Cerebellar nuclear complex (tissue), 1 donor: ENCODE measurements around the gene ZNF649.
"Not testable (repeated sequence)": the region's sequence is repeated elsewhere in the genome, so short reads cannot be mapped to it uniquely, and the experiment has no call there.

ENCODE experiments used
- DNase-seq, 2 experiments: peaks; one replicate each; lab custom pipeline; 2025; lab: John Stamatoyannopoulos, UW

The ZNF649 gene

DNA sequence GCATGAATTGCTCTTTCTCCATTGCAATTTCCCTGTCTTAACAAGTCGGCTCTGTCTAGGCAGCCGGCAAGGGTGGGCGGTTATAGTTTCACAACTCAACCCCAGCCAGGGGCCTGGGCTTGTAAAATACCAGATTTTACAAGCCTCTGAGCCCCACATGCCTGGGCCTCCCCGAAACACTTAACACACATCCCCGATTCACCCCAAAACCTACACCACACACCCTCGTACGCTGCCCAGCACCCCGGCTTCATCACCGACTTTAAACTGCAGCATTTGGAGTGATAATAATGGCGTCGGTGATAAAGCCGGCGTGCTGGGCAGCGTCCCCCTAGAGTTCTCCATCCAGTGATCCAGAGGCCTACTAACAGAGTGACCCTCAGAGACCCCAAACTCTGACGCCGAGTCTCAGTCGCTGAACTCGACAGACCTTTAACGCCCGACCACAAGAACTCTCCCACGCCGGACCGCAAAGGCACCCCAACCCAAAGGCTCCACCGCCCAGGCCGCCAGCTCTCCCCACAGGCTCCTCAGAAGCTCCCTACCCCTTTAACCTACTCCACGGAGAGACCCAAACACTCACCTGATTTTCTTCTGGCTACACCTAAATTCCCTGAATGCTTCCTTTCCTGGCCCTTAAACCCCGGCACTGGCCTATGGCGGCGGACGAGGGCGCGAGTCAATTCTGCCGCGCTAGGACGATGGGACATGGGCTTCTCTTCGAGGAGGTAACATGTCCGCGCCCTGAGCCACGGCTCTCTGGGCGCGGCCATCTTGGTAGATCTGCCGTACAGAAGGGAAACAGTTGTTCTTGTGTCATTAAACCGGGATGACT, at the start of gene ZNF649:
Gene ZNF649, minus strand, starts transcription at position 687 of the 835 bp plus-strand sequence. CDS start 4,910 bp downstream, outside the sequence.
- peak in 1 of 2 experiments; percentile 52 for DNase-seq

DNA sequence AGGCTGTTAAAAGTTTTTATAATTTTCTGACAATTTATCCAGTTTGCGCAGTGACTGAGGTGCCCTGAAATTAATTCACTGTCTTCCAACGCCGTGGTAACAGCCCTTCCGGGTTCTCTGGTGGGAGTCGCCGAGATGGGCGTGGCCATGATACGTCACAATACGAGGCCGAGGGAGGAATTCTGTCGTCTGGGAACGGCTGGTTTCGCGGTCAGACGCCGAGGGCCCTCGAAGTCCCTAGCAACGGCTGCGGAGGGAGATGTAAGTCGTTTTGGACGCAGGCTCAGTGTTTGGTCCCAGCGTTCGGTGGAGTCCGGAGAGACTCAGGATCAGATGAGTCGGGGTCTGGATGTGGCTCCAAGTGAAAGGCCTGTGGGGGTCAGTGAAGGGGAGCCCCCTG, 44.2 kb upstream of the ZNF649 start:
- peak in 1 of 2 experiments; percentile 14 for DNase-seq

DNA sequence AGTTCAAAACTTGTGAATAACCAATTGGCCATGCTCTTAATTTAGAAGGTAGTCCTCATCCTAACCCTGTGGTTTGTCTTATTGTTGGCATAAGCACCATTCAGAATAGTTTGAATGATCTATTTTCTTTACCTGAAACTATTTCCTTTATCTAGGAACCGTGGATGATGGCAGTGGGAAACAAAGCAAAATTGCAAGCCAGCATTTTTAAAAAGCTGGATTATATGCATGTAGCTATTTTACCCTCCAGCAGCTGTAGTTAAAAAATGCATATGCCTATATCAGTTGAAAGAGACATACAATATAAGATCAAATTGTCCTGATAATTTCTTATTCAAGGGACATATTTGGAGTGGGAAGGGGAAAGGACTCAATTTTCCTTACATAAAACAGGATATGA, 41.8 kb upstream of the ZNF649 start:
- no peak for DNase-seq

DNA sequence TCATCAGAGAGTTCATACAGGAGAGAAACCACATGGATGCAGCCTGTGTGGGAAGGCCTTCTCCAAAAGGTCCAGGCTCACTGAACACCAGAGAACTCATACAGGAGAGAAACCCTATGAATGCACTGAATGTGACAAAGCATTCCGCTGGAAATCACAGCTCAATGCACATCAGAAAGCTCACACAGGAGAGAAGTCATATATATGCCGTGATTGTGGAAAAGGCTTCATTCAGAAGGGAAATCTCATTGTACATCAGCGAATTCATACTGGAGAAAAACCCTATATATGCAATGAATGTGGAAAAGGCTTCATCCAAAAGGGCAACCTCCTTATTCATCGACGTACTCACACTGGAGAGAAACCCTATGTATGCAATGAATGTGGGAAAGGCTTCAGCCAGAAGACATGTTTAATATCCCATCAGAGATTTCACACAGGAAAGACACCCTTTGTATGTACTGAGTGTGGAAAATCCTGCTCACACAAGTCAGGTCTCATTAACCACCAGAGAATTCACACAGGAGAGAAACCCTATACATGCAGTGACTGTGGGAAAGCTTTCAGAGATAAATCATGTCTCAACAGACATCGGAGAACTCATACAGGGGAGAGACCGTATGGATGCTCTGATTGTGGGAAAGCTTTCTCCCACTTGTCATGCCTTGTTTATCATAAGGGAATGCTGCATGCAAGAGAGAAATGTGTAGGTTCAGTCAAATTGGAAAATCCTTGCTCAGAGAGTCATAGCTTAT, 40.2 kb upstream of the ZNF649 start:
- DNase-seq: no peak

DNA sequence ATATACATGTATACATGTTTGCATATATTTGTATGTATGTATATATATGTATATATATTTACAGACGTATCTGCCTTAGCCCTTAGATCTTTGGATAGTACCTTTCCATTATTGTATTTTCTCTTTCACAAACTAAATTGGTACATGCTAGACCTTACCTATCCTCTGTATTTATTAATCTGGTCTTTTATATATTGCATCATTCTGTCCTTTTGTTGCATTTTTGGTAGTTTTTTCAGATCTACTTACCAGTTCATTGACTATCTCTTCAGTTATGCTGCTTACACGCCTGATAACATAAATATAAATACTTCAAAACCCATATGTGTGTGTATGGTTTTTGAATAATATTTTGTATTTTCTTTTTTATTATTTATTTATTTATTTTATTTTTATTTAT, 34.1 kb upstream of the ZNF649 start:
- DNase-seq: no peak

DNA sequence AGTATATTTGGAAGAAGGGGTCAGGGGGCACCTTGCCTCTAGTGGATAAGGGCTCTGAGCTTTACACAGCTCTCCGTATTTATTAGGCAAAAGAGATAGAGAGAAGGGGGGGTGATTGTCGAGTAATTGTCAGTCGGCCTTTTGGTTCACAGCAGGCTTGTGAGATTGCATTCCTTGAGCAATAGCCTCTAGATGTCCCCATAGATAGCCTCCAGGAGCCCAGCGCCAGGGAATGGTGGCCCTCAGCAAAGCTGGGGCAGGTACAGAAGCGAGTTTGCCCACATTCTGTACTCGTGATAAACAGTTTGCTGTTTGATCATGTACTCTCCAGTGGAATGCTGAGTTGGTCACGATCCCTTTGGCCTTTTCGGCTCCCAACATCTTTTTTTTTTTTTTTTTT, 27.1 kb upstream of the ZNF649 start:
- no peak for DNase-seq

DNA sequence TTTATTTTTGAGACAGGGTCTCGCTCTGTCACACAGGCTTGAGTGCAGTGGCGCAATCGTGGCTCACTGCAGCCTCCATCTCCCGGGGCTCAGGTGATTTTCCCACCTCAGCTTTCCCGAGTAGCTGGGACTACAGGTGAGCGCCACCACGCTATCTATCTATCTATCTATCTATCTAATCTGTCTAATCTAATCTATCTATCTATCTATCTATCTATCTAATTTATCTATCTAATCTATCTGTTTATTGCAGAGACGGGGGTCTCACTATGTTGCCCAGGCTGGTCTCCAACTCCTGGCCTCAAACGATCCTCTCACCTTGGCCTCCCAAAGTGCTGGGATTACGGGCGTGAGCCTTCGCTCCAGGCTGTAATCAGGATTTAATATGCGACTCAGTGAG, 23.0 kb upstream of the ZNF649 start:
- DNase-seq: no peak

DNA sequence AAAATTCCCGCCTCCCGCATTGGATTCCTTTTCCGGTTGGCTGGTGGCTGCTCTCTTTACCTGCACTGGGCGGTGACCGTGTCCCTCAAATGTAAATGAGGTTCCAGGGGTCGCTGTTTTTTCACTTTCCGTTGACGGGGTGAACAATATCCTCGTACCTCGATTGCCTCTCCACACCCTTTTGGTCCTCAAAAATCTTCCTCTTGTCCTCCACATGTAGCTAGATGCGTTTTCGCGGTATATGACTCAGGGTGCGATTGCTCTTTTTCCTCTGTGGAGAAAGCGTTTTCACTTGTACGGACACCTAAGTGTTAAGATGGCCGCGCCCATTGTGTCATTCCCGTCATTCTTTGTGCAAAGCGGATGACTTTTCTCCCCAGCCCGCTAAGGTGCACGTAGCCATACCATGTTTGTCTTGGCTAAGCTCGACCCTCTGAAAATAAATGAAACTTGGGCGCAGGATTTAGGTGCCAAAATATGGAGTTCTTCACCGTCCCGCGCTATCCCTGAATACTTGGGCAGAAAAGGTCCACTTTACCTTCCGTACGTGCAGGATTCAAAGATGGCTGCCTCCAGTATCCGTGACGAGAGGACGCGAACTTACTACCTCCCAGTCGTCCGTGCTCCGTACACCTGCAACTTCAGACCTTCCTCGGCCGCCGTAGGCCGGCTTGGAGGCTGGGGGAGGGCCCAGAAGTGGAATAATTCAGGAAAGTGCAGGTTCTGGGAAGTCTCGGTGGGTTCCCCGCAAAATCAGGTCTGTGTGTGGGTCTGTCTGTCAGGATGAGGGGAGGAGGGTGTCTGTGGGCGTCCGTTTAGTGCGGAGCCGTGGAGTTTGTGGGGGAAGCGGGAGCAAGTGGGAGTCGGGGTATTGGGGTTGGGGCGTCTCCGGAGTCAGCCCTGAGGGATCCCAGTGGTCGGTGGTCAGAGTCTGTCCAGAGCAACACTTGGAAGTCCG, 22.2 kb upstream of the ZNF649 start, which contains the start of gene ZNF613:
Gene ZNF613, plus strand, starts transcription at position 689 of the 958 bp plus-strand sequence. CDS start 8,749 bp downstream, outside the sequence.
- peak; percentile 21 to 91 for DNase-seq

DNA sequence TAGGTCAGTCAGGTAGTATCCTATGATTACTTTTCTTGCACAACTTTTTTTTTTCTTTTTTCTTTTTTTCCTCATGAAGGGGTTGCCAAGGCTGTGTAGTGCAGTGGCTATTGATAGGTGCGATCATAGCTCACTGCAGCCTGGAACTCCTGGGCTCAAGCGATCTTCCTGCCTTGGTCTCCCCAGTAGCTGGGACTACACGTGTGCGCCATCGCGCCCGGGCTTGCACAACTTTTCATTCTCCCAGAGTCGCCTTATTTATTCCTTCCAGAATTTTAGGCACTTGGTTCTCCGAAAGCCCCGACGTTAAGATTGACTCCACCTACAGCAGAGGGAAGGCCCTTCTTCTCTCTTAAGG, 21.6 kb upstream of the ZNF649 start:
- DNase-seq: no peak

DNA sequence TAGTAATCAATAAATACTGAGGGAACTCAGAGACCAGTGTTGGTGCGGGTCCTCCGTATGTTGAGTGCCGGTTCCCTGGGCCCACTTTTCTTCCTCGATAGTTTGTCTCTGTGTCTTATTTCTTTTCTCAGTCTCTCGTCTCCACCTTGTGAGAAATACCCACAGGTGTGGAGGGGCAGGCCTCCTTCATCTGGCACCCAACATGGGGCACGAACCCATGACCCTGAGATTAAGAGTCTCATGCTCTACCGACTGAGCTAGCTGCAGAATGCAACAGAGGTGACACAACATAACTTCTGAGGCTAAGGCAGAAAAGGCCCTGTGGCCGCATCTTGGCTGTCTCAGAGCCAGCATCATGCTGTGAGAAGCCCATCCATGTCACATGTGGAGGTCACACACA, 17.1 kb upstream of the ZNF649 start:
- DNase-seq: no peak

DNA sequence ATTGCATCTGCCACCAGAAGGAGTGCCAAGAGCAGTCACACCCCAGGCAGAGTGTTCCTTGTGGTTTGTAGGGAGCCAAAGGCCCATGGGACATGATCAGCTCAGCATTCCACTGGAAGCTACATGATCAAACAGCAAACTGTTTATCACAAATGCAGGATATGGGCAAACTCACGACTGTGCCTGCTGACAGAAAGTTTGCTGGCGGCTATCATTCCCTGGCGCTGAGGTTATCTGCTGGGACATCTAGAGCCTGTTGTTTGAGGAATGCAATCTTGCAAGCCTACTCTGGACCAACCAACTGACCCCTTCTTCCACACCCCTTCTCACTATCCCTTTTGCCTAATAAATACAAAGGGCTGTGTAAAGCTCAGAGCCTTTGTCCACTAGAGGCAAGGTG, 14.8 kb upstream of the ZNF649 start:
- DNase-seq: no peak

DNA sequence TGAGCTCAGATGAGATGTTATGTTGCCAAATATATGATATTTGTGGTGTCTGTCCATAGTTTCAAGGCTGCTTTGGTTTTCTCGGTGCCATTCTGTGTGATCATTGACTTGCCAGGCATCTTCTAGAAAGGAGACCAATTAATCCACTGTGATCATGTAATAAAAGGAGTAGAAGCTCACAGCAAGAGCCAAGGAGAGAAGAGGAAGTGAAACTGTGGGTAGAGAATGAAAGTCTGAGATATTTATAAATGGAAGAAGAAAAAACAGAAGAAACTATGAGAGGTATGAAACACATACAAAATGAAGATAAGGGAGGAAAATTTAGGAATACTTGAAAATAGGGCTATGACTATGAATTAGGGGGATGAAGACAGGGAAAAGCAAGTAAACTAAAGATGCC, 11.3 kb upstream of the ZNF649 start:
- no peak for DNase-seq

DNA sequence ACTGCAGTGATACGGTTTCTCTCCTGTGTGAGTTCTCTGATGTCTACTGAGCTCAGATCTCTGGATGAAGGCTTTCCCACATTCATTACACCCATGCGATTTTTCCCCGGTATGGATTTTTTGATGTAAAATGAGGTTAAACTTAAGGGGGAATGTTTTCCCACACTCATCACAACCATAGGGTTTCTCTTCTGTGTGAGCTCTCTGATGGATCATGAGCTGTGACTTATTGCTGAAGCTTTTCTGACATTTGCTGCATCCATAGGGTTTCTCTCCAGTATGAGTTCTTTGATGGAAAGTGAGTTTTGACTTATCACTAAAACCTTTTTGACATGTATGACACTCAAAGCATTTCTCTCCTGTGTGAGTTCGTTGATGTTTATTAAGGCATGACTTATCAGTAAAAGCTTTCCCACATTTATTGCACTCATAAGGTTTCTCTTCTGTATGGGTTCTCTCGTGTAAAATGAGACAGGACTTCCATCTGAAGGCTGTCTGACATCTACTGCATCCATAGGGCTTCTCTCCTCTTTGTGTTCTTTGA, 10.6 kb upstream of the ZNF649 start:
- DNase-seq: no peak

DNA sequence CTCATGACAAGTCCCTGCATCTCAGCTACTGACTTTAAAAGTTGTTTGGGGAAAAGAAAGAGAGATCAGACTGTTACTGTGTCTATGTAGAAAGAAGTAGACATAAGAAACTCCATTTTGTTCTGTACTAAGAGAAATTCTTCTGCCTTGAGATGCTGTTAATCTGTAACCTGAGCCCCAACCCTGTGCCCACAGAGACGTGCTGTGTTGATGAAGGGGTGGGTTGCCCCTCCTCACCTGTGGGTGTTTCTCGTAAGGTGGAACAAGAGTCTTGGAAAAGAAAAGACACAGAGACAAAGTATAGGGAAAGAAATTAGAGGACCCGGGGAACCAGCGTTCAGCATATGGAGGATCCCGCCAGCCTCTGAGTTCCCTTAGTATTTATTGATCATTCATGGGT, 3.2 kb upstream of the ZNF649 start:
- DNase-seq: not testable (repeated sequence)

DNA sequence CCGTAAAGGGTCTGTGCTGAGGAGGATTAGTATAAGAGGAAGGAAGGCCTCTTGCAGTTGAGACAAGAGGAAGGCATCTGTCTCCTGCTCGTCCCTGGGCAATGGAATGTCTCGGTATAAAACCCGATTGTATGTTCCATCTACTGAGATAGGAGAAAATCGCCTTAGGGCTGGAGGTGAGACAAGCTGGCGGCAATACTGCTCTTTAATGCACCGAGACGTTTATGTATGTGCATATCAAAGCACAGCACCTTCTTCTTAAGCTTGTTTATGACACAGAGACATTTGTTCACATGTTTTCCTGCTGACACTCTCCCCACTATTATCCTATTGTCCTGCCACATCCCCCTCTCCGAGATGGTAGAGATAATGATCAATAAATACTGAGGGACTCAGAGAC, 1.3 kb upstream of the ZNF649 start:
- not testable (repeated sequence) for DNase-seq

DNA sequence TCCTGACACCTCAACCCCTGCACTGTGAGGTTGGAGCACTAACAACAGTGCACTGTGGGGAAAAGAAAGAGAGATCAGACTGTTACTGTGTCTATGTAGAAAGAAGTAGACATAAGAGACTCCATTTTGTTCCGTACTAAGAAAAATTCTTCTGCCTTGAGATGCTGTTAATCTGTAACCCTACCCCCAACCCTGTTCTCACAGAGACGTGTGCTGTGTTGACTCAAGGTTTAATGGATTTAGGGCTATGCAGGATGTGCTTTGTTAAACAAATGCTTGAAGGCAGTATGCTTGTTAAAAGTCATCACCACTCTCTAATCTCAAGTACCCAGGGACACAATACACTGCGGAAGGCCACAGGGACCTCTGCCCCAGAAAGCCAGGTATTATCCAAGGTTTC, 822 bp upstream of the ZNF649 start:
- DNase-seq: not testable (repeated sequence)

DNA sequence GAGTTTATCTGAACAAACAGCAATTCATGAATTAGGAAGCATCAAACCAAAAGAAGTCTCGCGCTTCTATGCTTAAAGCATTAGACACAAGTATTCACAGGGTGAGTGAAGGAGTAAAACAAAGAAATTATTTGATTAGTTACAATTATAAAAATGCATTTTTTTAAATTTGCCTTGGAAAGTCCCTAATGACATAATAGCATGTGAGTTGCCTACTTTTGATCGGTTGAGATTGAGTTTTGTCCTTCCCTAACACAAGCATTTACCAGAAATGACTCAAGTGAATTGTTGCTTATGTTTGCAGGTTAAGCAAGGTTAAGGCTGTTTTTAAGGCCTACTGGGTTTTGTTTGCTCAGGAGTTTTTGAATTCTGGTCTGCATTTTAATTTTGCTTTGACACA, 389 bp upstream of the ZNF649 start:
- DNase-seq: no peak

DNA sequence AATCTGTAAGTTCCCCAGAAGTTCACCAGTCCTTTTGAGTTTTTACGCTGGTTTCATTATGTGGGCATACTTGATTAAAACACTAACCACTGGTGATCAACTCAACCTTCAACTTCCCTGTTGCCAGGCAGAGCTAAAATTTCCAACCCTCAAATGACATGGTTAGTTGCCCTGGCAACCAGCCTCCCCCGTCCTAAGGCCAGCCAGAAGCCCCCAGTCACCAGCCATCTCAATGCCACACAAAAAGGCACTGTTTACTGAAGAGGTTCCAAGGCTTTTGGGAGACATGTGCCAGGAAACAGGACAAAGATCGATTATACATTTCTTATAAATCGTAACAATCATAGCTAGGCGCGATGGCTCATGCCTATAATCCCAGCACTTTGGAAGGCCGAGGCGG, 1.6 kb downstream of the ZNF649 start:
- no peak for DNase-seq

DNA sequence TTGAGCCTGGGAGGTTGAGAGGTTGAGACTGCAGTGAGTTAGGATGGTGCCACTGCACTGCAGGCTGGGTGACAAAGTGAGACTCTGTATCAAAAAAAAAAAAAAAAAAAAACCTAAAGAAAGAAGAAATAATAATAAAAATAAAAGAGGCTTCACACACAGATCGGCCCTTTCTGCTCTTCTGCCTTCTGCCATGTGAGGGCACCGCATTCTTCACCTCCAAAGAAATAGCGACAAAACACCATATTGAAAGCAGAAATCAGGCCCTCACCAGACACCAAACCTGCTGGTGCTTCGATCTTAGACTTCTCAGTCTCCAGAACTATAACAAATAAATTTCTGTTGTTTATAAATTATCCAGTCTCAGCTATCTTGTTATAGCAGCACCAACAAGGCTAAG, 3.0 kb downstream of the ZNF649 start:
- DNase-seq: no peak

DNA sequence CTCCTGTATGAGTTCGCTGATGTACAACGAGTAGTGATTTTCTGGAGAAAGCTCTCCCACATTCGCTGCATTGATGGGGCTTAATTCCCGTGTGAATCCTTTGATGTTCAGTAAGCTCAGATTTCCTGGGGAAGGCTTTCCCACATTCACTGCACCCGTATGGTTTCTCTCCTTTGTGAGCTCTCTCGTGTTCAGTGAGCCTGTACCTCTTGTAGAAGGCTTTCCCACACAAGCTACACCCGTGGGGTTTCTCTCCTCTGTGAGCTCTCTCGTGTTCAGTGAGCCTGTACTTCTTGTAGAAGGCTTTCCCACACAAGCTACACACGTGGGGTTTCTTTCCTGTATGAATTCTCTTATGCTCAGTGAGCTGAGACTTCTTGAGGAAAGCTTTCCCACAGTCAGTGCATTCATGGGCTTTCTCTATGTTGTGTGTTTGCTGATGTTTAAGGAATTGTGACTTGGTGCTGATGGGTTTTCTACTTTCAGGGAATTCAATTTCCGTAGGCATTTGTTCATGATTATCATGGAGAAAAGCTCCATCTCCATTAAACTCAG, 13.5 kb downstream of the ZNF649 start:
- no peak for DNase-seq

DNA sequence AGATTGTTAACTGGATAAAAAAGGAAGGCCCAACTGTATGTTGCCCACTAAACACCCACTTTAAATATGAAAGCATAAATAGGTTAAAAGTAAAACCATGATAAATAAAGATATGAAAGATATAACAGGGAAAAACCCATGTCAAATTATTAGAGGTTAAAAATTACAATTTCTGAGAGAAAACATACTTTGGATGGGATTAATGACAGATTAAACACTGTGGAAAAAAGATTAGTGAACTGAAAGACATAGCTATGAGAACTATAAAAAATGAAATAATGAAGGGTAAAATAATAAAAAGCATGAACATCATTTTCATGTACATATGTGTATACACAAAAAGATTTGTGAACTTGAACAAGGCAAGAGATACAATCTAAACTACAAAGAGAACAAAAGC, 14.9 kb downstream of the ZNF649 start:
- no peak for DNase-seq
